Measurements from ENCODE around the gene MYO10. TPM values are rescaled to one million over a fixed set of nuclear protein-coding genes. Genes with fewer than 3 reads are reported as not detected.

MYO10 gene
- total and polyA plus RNA-seq, 4 experiments from 2014 or later = 0.05 to 0.17 TPM; not detected in 2

GRCh38 chr5:16799796-16800195 lies 136.3 kb downstream of the MYO10 start:
- no peaks in the 10 kb centered on the region for H3K36me3 Mint-ChIP-seq
- H3K4me1 Mint-ChIP-seq = no peaks in the 10 kb centered on the region
- ChIA-PET CTCF (ENCODE audit: partially characterized antibody) (interaction anchor here (1.4 to 1.6 kb wide), 3 partner anchors 8 to 390 kb away, joined by 3 to 5 read pairs (median 4); no protein-coding TSS in a partner anchor), POLR2A (ENCODE audit: partially characterized antibody) (no interaction called here)
- Histone ChIP-seq H3K9me3 (ENCODE audit: control insufficient read depth in 1 of 2, low read length in 2 of 2) (no peaks in the 10 kb centered on the region), H3K36me3 (ENCODE audit: insufficient read depth, low read length) (no peaks in the 10 kb centered on the region), H3K4me3 (ENCODE audit: low read length in 2 of 2) (no peak overlapping the region), H3K4me1 (ENCODE audit: insufficient read depth, low read length) (no peaks in the 10 kb centered on the region), H3K27me3 (ENCODE audit: insufficient read depth, low read length) (no peaks in the 10 kb centered on the region), H3K27ac (ENCODE audit: low read depth, low read length) (no peak overlapping the region)
- intact Hi-C loops (cut with micrococcal nuclease) = no loop called here
- no peak for DNase-seq
- H3K4me3 Mint-ChIP-seq = no peak overlapping the region
- H3K27me3 Mint-ChIP-seq = peaks cover 0 to 3% of the 10 kb centered on the region in 2 donors
- H3K9me3 Mint-ChIP-seq = peaks cover 0 to 4% (median 0%) of the 10 kb centered on the region in 8 donors
- no peak overlapping the region for H3K27ac Mint-ChIP-seq

GRCh38 chr5:16797951-16798350 lies 138.1 kb downstream of the MYO10 start:
- intact Hi-C loops (cut with micrococcal nuclease) = no loop called here
- POLR2A ChIA-PET (ENCODE audit: partially characterized antibody) = no interaction called here
- Histone ChIP-seq H3K36me3 (ENCODE audit: insufficient read depth, low read length) (no peaks in the 10 kb centered on the region), H3K27me3 (ENCODE audit: insufficient read depth, low read length) (no peaks in the 10 kb centered on the region), H3K4me1 (ENCODE audit: insufficient read depth, low read length) (no peaks in the 10 kb centered on the region), H3K4me3 (ENCODE audit: low read length in 2 of 2) (no peak overlapping the region), H3K9me3 (ENCODE audit: control insufficient read depth in 1 of 2, low read length in 2 of 2) (no peaks in the 10 kb centered on the region), H3K27ac (ENCODE audit: low read depth, low read length) (no peak overlapping the region)
- H3K9me3 Mint-ChIP-seq = no peaks in the 10 kb centered on the region
- no peak for DNase-seq
- H3K27ac Mint-ChIP-seq = no peak overlapping the region
- no peaks in the 10 kb centered on the region for H3K4me1 Mint-ChIP-seq
- peaks cover 0 to 2% of the 10 kb centered on the region in 2 donors for H3K27me3 Mint-ChIP-seq
- no peak overlapping the region for H3K4me3 Mint-ChIP-seq
- CTCF ChIA-PET (ENCODE audit: partially characterized antibody) = interaction anchor here (0.6 kb wide), 1 partner anchor 23 kb away, joined by 4 read pairs; no protein-coding TSS in a partner anchor
- H3K36me3 Mint-ChIP-seq = no peaks in the 10 kb centered on the region

GRCh38 chr5:16794269-16794913 lies 141.7 kb downstream of the MYO10 start:
- Histone ChIP-seq H3K36me3 (ENCODE audit: insufficient read depth, low read length) (no peaks in the 10 kb centered on the region), H3K27ac (ENCODE audit: low read depth, low read length) (no peak overlapping the region), H3K9me3 (ENCODE audit: control insufficient read depth in 1 of 2, low read length in 2 of 2) (no peaks in the 10 kb centered on the region), H3K4me1 (ENCODE audit: insufficient read depth, low read length) (no peaks in the 10 kb centered on the region), H3K27me3 (ENCODE audit: insufficient read depth, low read length) (no peaks in the 10 kb centered on the region), H3K4me3 (ENCODE audit: low read length in 2 of 2) (no peak overlapping the region)
- H3K9me3 Mint-ChIP-seq = no peaks in the 10 kb centered on the region
- ChIA-PET POLR2A (ENCODE audit: partially characterized antibody) (no interaction called here), CTCF (ENCODE audit: partially characterized antibody) (interaction anchor here (2.3 kb wide), 1 partner anchor 11 kb away, joined by 5 read pairs; no protein-coding TSS in a partner anchor)
- no peak overlapping the region for H3K27ac Mint-ChIP-seq
- intact Hi-C loops (cut with micrococcal nuclease) = no loop called here
- no peaks in the 10 kb centered on the region for H3K27me3 Mint-ChIP-seq
- no peak overlapping the region for H3K4me3 Mint-ChIP-seq
- no peaks in the 10 kb centered on the region for H3K36me3 Mint-ChIP-seq
- DNase-seq = no peak
- peaks cover 2 to 5% (median 3%) of the 10 kb centered on the region in 4 donors for H3K4me1 Mint-ChIP-seq

- Histone ChIP-seq H3K4me1 (ENCODE audit: insufficient read depth, low read length) (no peaks in the 10 kb centered on the region), H3K4me3 (ENCODE audit: low read length in 2 of 2) (no peak overlapping the region), H3K9me3 (ENCODE audit: control insufficient read depth in 1 of 2, low read length in 2 of 2) (no peaks in the 10 kb centered on the region), H3K36me3 (ENCODE audit: insufficient read depth, low read length) (no peaks in the 10 kb centered on the region), H3K27ac (ENCODE audit: low read depth, low read length) (no peak overlapping the region), H3K27me3 (ENCODE audit: insufficient read depth, low read length) (no peaks in the 10 kb centered on the region)
- Mint-ChIP-seq H3K36me3 (no peaks in the 10 kb centered on the region), H3K27me3 (no peaks in the 10 kb centered on the region), H3K27ac (no peak overlapping the region), H3K4me1 (peaks cover 2 to 5% (median 3%) of the 10 kb centered on the region in 4 donors), H3K4me3 (no peak overlapping the region), H3K9me3 (no peaks in the 10 kb centered on the region)
- ChIA-PET CTCF (ENCODE audit: partially characterized antibody) (interaction anchor here (0.9 to 2.3 kb wide), 2 partner anchors 9 kb away, joined by 4 to 5 read pairs; no protein-coding TSS in a partner anchor), POLR2A (ENCODE audit: partially characterized antibody) (no interaction called here)
- no peak for DNase-seq
- intact Hi-C loops (cut with micrococcal nuclease) = no loop called here
Observed at GRCh38 chr5:16792598-16793275, 143.4 kb downstream of the MYO10 start.

- Mint-ChIP-seq H3K4me1 (peaks cover 2 to 5% (median 3%) of the 10 kb centered on the region in 4 donors), H3K27ac (no peak overlapping the region), H3K27me3 (no peaks in the 10 kb centered on the region), H3K9me3 (no peaks in the 10 kb centered on the region), H3K36me3 (no peaks in the 10 kb centered on the region), H3K4me3 (no peak overlapping the region)
- ChIA-PET POLR2A (ENCODE audit: partially characterized antibody) (no interaction called here), CTCF (ENCODE audit: partially characterized antibody) (interaction anchor here (0.8 to 1.6 kb wide), 7 partner anchors 9 to 398 kb away, joined by 3 to 6 read pairs (median 4); no protein-coding TSS in a partner anchor)
- H3K27me3 ChIP-seq (ENCODE audit: insufficient read depth, low read length) = no peaks in the 10 kb centered on the region
- intact Hi-C loops (cut with micrococcal nuclease) = no loop called here
- no peaks in the 10 kb centered on the region for H3K36me3 ChIP-seq (ENCODE audit: insufficient read depth, low read length)
- no peak for DNase-seq
- no peaks in the 10 kb centered on the region for H3K9me3 ChIP-seq (ENCODE audit: control insufficient read depth in 1 of 2, low read length in 2 of 2)
- no peak overlapping the region for H3K4me3 ChIP-seq (ENCODE audit: low read length in 2 of 2)
- H3K4me1 ChIP-seq (ENCODE audit: insufficient read depth, low read length) = no peaks in the 10 kb centered on the region
- no peak overlapping the region for H3K27ac ChIP-seq (ENCODE audit: low read depth, low read length)
Observed at GRCh38 chr5:16791904-16792597, 144.0 kb downstream of the MYO10 start.

- Histone ChIP-seq H3K4me3 (ENCODE audit: low read length in 2 of 2) (no peak overlapping the region), H3K36me3 (ENCODE audit: insufficient read depth, low read length) (no peaks in the 10 kb centered on the region), H3K27ac (ENCODE audit: low read depth, low read length) (no peak overlapping the region), H3K27me3 (ENCODE audit: insufficient read depth, low read length) (no peaks in the 10 kb centered on the region), H3K4me1 (ENCODE audit: insufficient read depth, low read length) (no peaks in the 10 kb centered on the region), H3K9me3 (ENCODE audit: control insufficient read depth in 1 of 2, low read length in 2 of 2) (no peaks in the 10 kb centered on the region)
- H3K27ac Mint-ChIP-seq = no peak overlapping the region
- DNase-seq = peak in 4 of 5 donors; percentile 9 to 29 (median 18)
- peaks cover 0 to 1% of the 10 kb centered on the region in 2 donors for H3K27me3 Mint-ChIP-seq
- peaks cover 2 to 5% (median 3%) of the 10 kb centered on the region in 4 donors for H3K4me1 Mint-ChIP-seq
- ChIA-PET POLR2A (ENCODE audit: partially characterized antibody) (no interaction called here), CTCF (ENCODE audit: partially characterized antibody) (interaction anchor here (0.7 to 1.6 kb wide), 8 partner anchors 9 to 399 kb away, joined by 3 to 6 read pairs (median 4); no protein-coding TSS in a partner anchor)
- intact Hi-C loops (cut with micrococcal nuclease) = no loop called here
- no peaks in the 10 kb centered on the region for H3K9me3 Mint-ChIP-seq
- peak overlapping the region in 6 of 8 donors; percentile 49 to 75 (median 64) for H3K4me3 Mint-ChIP-seq
- no peaks in the 10 kb centered on the region for H3K36me3 Mint-ChIP-seq
Observed at GRCh38 chr5:16791036-16791705, 144.9 kb downstream of the MYO10 start.

Measured in CD4-positive, alpha-beta memory T cell (primary cell).